Nephron (organoid): ENCODE measurements around the gene BRICD5.
"Not testable (repeated sequence)": the region's sequence is repeated elsewhere in the genome, so short reads cannot be mapped to it uniquely, and the experiment has no call there.

Source experiments
- H3K27ac Mint-ChIP-seq, 3 experiments: 2 replicates each; pipeline ENCODE4 v1.8.0; 2020; ENCODE audit warnings: mixed read lengths in 3 of 3, mild to moderate bottlenecking in 2 of 3, moderate library complexity in 1 of 3
- H3K27me3 Mint-ChIP-seq: 2 replicates; pipeline ENCODE4 v1.8.0; 2021; ENCODE audit warnings: low read depth, mild to moderate bottlenecking, moderate library complexity, mixed read lengths
- H3K36me3 Mint-ChIP-seq: 2 replicates; pipeline ENCODE4 v1.8.0; 2020; ENCODE audit warnings: low read depth, mixed read lengths
- H3K4me1 Mint-ChIP-seq: 2 replicates; pipeline ENCODE4 v1.8.0; 2020; ENCODE audit warnings: mixed read lengths
- H3K4me3 Mint-ChIP-seq, 3 experiments: 2 replicates each; pipeline ENCODE4 v1.8.0; 2020; ENCODE audit warnings: mild to moderate bottlenecking in 3 of 3, mixed read lengths in 3 of 3, moderate library complexity in 2 of 3
- H3K9me3 Mint-ChIP-seq: 2 replicates; pipeline ENCODE4 v1.8.0; 2020; ENCODE audit warnings: mixed read lengths
- TF ChIP-seq, protein P1 (sequence below), 3 experiments: fragments of 200-600 bp; sonication (generic); IDR thresholded peaks; one replicate each; pipeline ENCODE4 v1.5.0; 2021; ENCODE audit warnings: antibody characterized with exemption in 3 of 3; ENCODE audit not compliant: unreplicated experiment in 3 of 3

Gene BRICD5

DNA sequence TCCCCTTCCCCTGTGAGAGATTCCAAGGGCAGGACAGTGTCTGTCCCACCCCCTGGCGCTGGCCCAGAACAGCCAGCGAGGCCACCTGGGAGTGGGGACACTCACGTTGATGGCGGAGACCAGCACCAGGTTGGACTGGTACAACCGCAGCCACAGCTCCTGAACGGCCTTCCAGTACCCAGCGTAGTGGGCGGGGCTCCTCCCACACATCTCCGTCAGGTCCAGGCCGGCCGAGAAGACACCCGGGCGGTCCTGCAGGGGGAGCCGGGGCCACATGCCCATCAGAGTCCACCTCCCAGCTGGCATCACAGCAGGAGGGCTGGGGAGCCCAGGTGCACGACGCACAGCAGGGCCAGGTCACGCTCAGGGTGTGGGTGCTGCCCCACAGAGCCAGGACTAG is 33.6 kb upstream of the BRICD5 start:
- H3K9me3 Mint-ChIP-seq = no peaks in the 10 kb centered on the region
- TF ChIP-seq, protein P1, sequence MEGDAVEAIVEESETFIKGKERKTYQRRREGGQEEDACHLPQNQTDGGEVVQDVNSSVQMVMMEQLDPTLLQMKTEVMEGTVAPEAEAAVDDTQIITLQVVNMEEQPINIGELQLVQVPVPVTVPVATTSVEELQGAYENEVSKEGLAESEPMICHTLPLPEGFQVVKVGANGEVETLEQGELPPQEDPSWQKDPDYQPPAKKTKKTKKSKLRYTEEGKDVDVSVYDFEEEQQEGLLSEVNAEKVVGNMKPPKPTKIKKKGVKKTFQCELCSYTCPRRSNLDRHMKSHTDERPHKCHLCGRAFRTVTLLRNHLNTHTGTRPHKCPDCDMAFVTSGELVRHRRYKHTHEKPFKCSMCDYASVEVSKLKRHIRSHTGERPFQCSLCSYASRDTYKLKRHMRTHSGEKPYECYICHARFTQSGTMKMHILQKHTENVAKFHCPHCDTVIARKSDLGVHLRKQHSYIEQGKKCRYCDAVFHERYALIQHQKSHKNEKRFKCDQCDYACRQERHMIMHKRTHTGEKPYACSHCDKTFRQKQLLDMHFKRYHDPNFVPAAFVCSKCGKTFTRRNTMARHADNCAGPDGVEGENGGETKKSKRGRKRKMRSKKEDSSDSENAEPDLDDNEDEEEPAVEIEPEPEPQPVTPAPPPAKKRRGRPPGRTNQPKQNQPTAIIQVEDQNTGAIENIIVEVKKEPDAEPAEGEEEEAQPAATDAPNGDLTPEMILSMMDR (IDR thresholded peaks at IDR 0.05; ENCODE audit: unreplicated experiment in 3 of 3) = no peak
- no peak overlapping the region for H3K27ac Mint-ChIP-seq
- H3K36me3 Mint-ChIP-seq = peaks cover 18% of the 10 kb centered on the region
- H3K27me3 Mint-ChIP-seq = peaks cover 7% of the 10 kb centered on the region
- H3K4me1 Mint-ChIP-seq = no peaks in the 10 kb centered on the region
- no peak overlapping the region for H3K4me3 Mint-ChIP-seq

DNA sequence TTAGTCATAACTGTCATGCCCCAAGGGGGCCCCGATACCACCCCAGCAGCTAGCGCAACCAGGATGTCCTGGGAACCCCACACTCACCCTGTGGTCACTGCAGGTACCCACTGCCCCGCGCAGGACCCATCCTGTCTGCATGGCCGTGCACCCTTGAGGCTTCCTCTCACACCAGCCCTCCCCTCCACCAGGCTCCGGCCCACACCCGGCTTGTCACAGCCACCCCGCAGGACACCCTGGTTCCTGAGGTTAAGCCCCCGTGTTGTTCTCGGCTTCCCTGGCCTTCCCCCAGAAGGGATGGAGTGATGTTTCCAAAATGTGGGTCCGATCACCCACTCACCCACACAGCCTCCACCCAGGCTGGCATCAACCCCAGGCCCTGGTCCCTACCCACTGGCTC is 33.1 kb upstream of the BRICD5 start:
- Mint-ChIP-seq H3K36me3 (peaks cover 17% of the 10 kb centered on the region), H3K27ac (no peak overlapping the region), H3K27me3 (peaks cover 7% of the 10 kb centered on the region), H3K4me3 (no peak overlapping the region), H3K4me1 (no peaks in the 10 kb centered on the region), H3K9me3 (no peaks in the 10 kb centered on the region)
- TF ChIP-seq, protein P1 (IDR thresholded peaks at IDR 0.05; ENCODE audit: unreplicated experiment in 3 of 3) = no peak

DNA sequence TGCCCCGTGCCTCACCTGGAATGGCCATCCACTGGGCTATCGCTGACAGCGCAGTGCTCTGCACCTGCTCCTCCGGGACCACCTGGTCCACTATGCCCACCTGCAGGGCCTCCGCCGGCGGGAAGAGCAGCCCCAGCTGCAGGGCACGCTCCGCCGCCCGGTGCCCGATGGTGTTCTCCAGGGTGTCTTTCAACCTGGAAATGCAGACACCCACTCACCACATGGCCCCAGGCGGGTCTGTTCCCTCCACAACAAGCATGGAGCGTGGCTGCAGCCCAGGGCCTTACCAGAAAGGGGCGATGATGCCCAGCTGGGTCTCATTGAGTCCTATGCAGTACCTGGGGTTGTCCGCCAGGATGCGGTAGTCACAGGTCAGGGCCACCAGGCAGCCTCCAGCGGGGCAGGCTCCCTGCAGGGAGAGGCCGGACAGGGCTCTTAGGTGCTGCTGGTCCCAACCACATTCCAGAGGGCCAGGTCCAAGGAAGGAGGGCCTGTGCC is 32.4 kb upstream of the BRICD5 start:
- no peak overlapping the region for H3K4me3 Mint-ChIP-seq
- TF ChIP-seq, protein P1 (IDR thresholded peaks at IDR 0.05; ENCODE audit: unreplicated experiment in 3 of 3) = no peak
- peaks cover 12% of the 10 kb centered on the region for H3K27me3 Mint-ChIP-seq
- H3K4me1 Mint-ChIP-seq = no peaks in the 10 kb centered on the region
- peaks cover 15% of the 10 kb centered on the region for H3K36me3 Mint-ChIP-seq
- H3K9me3 Mint-ChIP-seq = no peaks in the 10 kb centered on the region
- no peak overlapping the region for H3K27ac Mint-ChIP-seq

DNA sequence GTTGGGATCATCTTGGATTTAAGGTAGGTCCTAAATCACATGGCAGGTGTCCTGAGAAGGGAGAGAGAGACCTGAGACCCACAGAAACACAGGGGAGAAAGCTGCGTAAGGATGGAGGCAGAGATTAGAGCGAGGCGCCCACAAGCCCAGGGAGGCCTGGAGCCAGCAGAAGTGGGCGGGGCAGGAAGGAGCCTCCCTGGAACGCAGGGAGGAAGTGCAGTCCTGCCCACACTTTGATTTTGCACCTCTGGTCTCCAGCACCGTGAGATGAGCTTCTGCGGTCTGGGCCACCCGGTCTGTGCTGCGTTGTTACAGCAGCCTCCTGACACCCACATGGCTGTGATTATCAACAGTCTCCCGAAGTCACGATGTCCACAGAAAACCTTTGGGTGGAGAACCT is 31.9 kb upstream of the BRICD5 start:
- Mint-ChIP-seq H3K36me3 (peaks cover 15% of the 10 kb centered on the region), H3K4me1 (no peaks in the 10 kb centered on the region), H3K9me3 (no peaks in the 10 kb centered on the region), H3K4me3 (no peak overlapping the region), H3K27ac (no peak overlapping the region), H3K27me3 (peaks cover 15% of the 10 kb centered on the region)
- TF ChIP-seq, protein P1 (IDR thresholded peaks at IDR 0.05; ENCODE audit: unreplicated experiment in 3 of 3) = no peak

DNA sequence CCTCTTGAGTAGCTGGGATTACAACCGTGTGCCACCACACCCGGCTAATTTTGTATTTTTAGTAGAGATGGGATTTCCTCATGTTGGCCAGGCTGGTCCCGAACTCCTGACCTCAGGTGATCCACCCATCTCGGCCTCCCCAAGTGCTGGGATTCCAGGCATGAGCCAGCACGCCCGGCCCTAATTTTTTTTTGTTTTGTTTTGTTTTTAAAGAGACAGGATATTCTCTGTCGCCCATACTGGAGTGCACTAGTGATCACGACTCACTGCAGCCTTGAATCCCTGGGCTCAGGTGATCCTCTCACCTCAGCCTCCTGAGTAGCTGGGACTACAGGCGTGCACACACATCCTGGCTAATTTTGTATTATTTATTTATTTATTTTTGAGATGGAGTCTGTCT is 29.7 kb upstream of the BRICD5 start:
- H3K36me3 Mint-ChIP-seq, H3K4me1 Mint-ChIP-seq, H3K27ac Mint-ChIP-seq, H3K4me3 Mint-ChIP-seq, H3K9me3 Mint-ChIP-seq: not testable (repeated sequence)
- H3K27me3 Mint-ChIP-seq = peaks cover 32% of the 10 kb centered on the region

DNA sequence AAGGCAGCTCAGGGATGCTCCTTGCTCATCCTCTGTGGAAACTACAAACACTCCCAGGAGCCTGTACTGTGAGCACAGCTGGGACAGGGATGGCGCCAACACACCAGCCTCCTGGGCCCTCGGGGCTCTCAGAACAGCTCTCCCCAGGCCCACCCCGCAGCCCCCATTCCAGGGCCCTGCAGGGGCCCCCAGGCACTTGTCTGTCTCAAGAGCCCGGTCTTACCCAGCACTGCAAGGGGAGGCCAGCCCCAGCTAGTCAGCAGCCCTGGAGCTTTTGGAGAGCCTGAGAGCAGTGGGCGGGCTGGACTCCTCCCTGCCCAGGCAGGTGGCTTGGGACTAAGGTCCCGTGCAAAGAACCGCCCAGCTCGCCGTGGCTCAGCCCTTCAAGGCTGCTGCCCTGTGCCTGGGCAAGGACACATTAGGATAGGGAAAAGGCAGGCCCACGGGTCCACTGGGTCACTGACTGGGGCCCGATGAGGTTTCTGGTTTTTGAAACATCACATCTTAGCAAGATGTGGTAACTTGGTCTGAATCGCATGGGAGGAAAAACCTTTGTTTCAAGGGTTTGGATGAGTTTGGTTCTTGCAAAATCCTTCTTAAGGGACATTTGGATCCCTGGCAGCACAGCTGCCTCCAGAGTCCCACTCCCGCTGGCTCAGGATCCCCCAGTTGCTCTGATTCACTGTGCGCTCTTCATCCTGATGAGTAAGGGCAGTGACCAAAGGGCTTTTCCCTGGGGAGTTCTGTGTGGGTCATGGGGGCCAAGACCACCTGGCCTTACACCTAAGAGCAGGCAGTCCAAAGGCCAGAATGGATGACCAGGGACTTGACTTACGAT is 28.4 kb upstream of the BRICD5 start:
- Mint-ChIP-seq H3K9me3 (no peaks in the 10 kb centered on the region), H3K4me3 (no peak overlapping the region), H3K27ac (no peak overlapping the region), H3K27me3 (peaks cover 37% of the 10 kb centered on the region), H3K36me3 (peaks cover 4% of the 10 kb centered on the region), H3K4me1 (no peaks in the 10 kb centered on the region)
- TF ChIP-seq, protein P1 (IDR thresholded peaks at IDR 0.05; ENCODE audit: unreplicated experiment in 3 of 3) = no peak
